Measurements from ENCODE around the gene ARMC9.
A peak's percentile ranks its signal among the peaks of the same experiment; 100 is the strongest.

Gene ARMC9

DNA sequence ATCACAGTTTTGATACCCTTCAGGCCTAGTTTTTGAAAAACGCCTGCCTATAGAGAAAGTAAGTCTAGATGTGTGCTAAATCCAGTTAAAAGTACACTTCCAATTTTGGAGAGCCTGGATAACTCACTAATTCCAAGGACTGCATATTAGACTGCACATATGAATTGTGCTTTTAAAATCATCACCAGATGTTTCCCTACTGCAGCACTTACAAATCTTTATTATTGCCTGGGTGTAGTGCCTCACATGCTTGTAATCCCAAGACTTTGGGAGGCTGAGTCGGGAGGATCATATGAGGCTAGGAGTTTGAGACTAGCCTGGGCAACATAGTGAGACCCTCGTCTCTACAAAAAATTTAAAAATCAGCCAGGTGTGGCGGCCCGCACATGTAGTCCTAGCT is 37.7 kb upstream of the ARMC9 start:
- ATAC-seq = no peak
- no peak for TF ChIP-seq ARNTL (CRISPR knock-in tag; IDR thresholded peaks at IDR 0.05; ENCODE audit: borderline replicate concordance, low read depth)

DNA sequence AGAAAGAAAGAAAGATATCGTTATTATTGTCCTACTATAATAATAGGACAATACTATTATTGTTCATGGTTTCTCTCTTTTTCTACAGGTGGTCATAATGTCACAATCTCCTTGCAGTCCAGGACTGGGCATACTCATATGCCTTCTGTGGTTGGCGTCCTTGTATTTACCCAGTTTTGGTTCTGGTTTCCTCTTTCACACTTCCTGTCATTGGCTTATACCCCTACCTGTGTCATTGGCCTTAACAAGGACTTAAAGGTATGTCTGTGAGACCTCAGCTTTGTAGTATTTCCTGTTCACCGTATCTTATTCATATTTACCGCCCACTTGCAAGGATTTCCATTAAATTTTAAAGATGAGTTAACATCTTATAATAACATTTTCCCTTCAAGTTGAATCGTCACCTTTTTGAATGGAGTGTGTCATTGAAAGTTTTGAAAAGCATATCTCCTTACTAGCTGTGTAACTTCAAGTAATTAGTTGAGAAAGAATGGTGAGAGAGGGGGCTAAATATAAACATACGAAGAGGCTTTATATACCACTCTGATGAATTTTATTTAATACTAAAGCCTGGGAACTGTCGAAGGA is 37.1 kb upstream of the ARMC9 start:
- ATAC-seq = peak; percentile 10
- TF ChIP-seq ISL1 (CRISPR knock-in tag; IDR thresholded peaks at IDR 0.05) = no peak
- TF ChIP-seq ZNF70 (CRISPR knock-in tag; IDR thresholded peaks at IDR 0.05) = no peak
- TF ChIP-seq ZNF565 (CRISPR knock-in tag; conservative IDR thresholded peaks at IDR 0.05; ENCODE audit: low read depth) = no peak
- no peak for TF ChIP-seq RARB (CRISPR knock-in tag; IDR thresholded peaks at IDR 0.05)
- TF ChIP-seq, protein P1, sequence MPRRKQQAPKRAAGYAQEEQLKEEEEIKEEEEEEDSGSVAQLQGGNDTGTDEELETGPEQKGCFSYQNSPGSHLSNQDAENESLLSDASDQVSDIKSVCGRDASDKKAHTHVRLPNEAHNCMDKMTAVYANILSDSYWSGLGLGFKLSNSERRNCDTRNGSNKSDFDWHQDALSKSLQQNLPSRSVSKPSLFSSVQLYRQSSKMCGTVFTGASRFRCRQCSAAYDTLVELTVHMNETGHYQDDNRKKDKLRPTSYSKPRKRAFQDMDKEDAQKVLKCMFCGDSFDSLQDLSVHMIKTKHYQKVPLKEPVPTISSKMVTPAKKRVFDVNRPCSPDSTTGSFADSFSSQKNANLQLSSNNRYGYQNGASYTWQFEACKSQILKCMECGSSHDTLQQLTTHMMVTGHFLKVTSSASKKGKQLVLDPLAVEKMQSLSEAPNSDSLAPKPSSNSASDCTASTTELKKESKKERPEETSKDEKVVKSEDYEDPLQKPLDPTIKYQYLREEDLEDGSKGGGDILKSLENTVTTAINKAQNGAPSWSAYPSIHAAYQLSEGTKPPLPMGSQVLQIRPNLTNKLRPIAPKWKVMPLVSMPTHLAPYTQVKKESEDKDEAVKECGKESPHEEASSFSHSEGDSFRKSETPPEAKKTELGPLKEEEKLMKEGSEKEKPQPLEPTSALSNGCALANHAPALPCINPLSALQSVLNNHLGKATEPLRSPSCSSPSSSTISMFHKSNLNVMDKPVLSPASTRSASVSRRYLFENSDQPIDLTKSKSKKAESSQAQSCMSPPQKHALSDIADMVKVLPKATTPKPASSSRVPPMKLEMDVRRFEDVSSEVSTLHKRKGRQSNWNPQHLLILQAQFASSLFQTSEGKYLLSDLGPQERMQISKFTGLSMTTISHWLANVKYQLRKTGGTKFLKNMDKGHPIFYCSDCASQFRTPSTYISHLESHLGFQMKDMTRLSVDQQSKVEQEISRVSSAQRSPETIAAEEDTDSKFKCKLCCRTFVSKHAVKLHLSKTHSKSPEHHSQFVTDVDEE (CRISPR knock-in tag; IDR thresholded peaks at IDR 0.05) = no peak

DNA sequence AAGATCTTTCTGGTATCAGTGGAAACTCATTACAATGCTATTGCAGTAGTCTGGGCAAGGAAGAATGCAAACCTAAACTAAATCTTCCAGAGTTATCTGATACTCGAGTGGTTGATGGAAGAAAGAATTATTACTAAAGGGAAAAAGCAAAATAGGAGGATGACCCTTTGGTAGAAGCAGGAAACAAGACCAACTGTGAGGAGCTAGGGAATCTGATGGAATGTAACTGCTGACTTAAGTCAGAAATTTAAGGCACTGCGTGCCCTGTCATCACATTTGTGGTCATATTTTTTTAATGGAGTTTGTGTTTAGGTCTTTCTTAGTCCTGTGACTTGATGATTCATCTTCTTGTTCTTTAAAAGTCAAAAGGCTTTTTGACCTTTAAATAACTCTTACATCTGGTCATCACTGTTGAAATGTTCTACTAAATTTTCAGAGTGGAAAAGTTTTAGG is 36.5 kb upstream of the ARMC9 start:
- peak; percentile 94 for ATAC-seq
- TF ChIP-seq, protein P2, sequence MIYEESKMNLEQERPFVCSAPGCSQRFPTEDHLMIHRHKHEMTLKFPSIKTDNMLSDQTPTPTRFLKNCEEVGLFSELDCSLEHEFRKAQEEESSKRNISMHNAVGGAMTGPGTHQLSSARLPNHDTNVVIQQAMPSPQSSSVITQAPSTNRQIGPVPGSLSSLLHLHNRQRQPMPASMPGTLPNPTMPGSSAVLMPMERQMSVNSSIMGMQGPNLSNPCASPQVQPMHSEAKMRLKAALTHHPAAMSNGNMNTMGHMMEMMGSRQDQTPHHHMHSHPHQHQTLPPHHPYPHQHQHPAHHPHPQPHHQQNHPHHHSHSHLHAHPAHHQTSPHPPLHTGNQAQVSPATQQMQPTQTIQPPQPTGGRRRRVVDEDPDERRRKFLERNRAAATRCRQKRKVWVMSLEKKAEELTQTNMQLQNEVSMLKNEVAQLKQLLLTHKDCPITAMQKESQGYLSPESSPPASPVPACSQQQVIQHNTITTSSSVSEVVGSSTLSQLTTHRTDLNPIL (CRISPR knock-in tag; IDR thresholded peaks at IDR 0.05; ENCODE audit: low read depth) = peak; percentile 43; the same call in 1 of the 2 replicates
- TF ChIP-seq ZNF70 (CRISPR knock-in tag; IDR thresholded peaks at IDR 0.05) (no peak), ZNF8 (CRISPR knock-in tag; IDR thresholded peaks at IDR 0.05) (no peak), ISL1 (CRISPR knock-in tag; IDR thresholded peaks at IDR 0.05) (peak; percentile 95)
- TF ChIP-seq, protein P3, sequence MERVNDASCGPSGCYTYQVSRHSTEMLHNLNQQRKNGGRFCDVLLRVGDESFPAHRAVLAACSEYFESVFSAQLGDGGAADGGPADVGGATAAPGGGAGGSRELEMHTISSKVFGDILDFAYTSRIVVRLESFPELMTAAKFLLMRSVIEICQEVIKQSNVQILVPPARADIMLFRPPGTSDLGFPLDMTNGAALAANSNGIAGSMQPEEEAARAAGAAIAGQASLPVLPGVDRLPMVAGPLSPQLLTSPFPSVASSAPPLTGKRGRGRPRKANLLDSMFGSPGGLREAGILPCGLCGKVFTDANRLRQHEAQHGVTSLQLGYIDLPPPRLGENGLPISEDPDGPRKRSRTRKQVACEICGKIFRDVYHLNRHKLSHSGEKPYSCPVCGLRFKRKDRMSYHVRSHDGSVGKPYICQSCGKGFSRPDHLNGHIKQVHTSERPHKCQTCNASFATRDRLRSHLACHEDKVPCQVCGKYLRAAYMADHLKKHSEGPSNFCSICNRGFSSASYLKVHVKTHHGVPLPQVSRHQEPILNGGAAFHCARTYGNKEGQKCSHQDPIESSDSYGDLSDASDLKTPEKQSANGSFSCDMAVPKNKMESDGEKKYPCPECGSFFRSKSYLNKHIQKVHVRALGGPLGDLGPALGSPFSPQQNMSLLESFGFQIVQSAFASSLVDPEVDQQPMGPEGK (CRISPR knock-in tag; IDR thresholded peaks at IDR 0.05; ENCODE audit: borderline replicate concordance) = no peak

DNA sequence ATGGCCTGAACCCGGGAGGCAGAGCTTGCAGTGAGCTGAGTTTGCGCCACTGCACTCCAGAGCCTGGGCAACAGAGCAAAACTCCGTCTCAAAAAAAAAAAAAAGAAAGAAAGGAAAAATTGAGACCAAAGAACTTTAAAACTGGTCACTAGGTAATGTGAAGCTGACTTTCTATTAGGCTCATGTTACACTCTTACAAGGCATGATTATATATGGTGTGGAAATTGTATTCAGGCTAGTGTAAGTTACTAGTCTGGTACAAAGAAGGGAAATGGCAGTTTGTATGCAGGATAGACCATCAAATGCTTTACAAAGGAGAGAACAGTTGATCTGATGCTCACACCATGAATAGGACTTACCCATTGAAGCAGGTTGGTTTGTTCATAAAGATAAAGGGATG is 35.4 kb upstream of the ARMC9 start:
- TF ChIP-seq ZFP3 (CRISPR knock-in tag; IDR thresholded peaks at IDR 0.05) = no peak
- no peak for TF ChIP-seq ZNF565 (CRISPR knock-in tag; conservative IDR thresholded peaks at IDR 0.05; ENCODE audit: low read depth)
- TF ChIP-seq, protein P3 (CRISPR knock-in tag; IDR thresholded peaks at IDR 0.05; ENCODE audit: borderline replicate concordance) = no peak
- TF ChIP-seq TOX (CRISPR knock-in tag; IDR thresholded peaks at IDR 0.05; ENCODE audit: borderline replicate concordance) = no peak
- no peak for TF ChIP-seq RARB (CRISPR knock-in tag; IDR thresholded peaks at IDR 0.05)
- TF ChIP-seq PPARA (CRISPR knock-in tag; IDR thresholded peaks at IDR 0.05; ENCODE audit: borderline replicate concordance) = no peak
- no peak for TF ChIP-seq OSR1 (CRISPR knock-in tag; IDR thresholded peaks at IDR 0.05)
- TF ChIP-seq TCF4 (CRISPR knock-in tag; IDR thresholded peaks at IDR 0.05; ENCODE audit: borderline replicate concordance) = no peak
- no peak for TF ChIP-seq ESRRG (CRISPR knock-in tag; IDR thresholded peaks at IDR 0.05)
- no peak for TF ChIP-seq ZNF70 (CRISPR knock-in tag; IDR thresholded peaks at IDR 0.05)
- no peak for ATAC-seq

DNA sequence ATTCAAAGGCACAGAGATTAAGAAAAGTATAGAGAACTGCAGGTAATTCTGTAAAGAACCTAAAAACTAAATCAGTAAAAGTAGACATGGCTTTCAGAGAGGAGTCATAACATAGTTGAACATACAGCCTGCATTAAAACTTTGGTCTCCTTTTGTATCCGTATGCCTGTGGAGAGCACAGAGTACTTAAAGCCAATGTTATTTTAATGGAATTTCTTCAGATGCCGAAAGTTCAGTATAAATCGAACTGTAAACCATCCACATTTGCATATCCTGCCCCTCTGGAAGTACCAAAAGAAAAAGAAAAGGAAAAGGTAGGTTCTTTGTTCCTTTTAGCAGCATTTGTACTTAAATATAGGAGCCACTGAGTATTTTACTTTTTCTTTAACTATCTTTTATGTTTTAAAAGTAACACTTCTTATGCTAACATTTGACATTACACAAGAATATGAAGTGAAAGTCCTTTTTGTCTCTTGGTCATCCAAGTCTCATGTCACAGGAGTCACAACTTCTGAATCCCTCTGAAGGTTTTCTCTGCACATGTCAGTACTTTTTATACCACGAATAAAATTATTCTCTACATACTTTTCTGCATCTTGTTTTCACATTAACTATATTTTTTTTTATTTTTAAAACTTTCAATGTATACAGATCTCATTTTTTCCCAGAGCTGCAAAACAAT is 34.9 kb upstream of the ARMC9 start:
- no peak for ATAC-seq
- no peak for TF ChIP-seq ZNF565 (CRISPR knock-in tag; conservative IDR thresholded peaks at IDR 0.05; ENCODE audit: low read depth)
- TF ChIP-seq, protein P1 (CRISPR knock-in tag; IDR thresholded peaks at IDR 0.05) = no peak
- TF ChIP-seq, protein P3 (CRISPR knock-in tag; IDR thresholded peaks at IDR 0.05; ENCODE audit: borderline replicate concordance) = no peak
- TF ChIP-seq ZC3H10 (CRISPR knock-in tag; IDR thresholded peaks at IDR 0.05) = no peak
- TF ChIP-seq ESRRG (CRISPR knock-in tag; IDR thresholded peaks at IDR 0.05) = no peak
- TF ChIP-seq, protein P4, sequence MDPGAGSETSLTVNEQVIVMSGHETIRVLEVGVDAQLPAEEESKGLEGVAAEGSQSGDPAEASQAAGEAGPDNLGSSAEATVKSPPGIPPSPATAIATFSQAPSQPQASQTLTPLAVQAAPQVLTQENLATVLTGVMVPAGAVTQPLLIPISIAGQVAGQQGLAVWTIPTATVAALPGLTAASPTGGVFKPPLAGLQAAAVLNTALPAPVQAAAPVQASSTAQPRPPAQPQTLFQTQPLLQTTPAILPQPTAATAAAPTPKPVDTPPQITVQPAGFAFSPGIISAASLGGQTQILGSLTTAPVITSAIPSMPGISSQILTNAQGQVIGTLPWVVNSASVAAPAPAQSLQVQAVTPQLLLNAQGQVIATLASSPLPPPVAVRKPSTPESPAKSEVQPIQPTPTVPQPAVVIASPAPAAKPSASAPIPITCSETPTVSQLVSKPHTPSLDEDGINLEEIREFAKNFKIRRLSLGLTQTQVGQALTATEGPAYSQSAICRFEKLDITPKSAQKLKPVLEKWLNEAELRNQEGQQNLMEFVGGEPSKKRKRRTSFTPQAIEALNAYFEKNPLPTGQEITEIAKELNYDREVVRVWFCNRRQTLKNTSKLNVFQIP (CRISPR knock-in tag; IDR thresholded peaks at IDR 0.05; ENCODE audit: borderline replicate concordance, low read depth) = no peak
- no peak for TF ChIP-seq PPARA (CRISPR knock-in tag; IDR thresholded peaks at IDR 0.05; ENCODE audit: borderline replicate concordance)
